Measurements from ENCODE around the gene PINK1. TPM values are rescaled to one million over a fixed set of nuclear protein-coding genes. Genes with fewer than 3 reads are reported as not detected.

The PINK1 gene
- total RNA-seq, 1 experiment from 2014 or later = 7.2 TPM

- Histone ChIP-seq H3K27ac (ENCODE audit: low read depth, low read length, poor library complexity, severe bottlenecking) (no peak overlapping the region), H3K36me3 (ENCODE audit: insufficient read depth, low read length, poor library complexity, severe bottlenecking) (no peaks in the 10 kb centered on the region), H3K4me1 (ENCODE audit: insufficient read depth, low read length, poor library complexity, severe bottlenecking) (no peaks in the 10 kb centered on the region), H3K27me3 (replicated peaks; ENCODE audit: insufficient read depth, low read depth, low read length, poor library complexity) (no peaks in the 10 kb centered on the region), H3K9me3 (ENCODE audit: low read depth, low read length, poor library complexity, severe bottlenecking) (no peaks in the 10 kb centered on the region), H3K4me3 (ENCODE audit: low read depth, low read length, poor library complexity, severe bottlenecking) (no peak overlapping the region)
- TF ChIP-seq CTCF (conservative IDR thresholded peaks at IDR 0.05; ENCODE audit: low read depth, low read length) (no peak), EZH2 (IDR thresholded peaks at IDR 0.05; ENCODE audit: borderline replicate concordance, low read depth, low read length, poor library complexity, severe bottlenecking) (no peak)
- intact Hi-C loops (cut with micrococcal nuclease; ENCODE audit: unreplicated experiment) = no loop called here
- CTCF ChIA-PET = interaction anchor here (0.6 kb wide), 1 partner anchor 54 kb away, joined by 7 read pairs; no protein-coding TSS in a partner anchor
- no peak for DNase-seq (ENCODE audit: low spot score)
- POLR2A ChIA-PET (ENCODE audit: low non-redundant PET) = no interaction called here
- BruUV-seq (replicated peaks) = no TSS peak
Observed at GRCh38 chr1:20619999-20620398, 13.3 kb upstream of the PINK1 start.

- Histone ChIP-seq H3K27me3 (replicated peaks; ENCODE audit: insufficient read depth, low read depth, low read length, poor library complexity) (no peaks in the 10 kb centered on the region), H3K36me3 (ENCODE audit: insufficient read depth, low read length, poor library complexity, severe bottlenecking) (no peaks in the 10 kb centered on the region), H3K4me3 (ENCODE audit: low read depth, low read length, poor library complexity, severe bottlenecking) (no peak overlapping the region), H3K27ac (ENCODE audit: low read depth, low read length, poor library complexity, severe bottlenecking) (no peak overlapping the region), H3K9me3 (ENCODE audit: low read depth, low read length, poor library complexity, severe bottlenecking) (no peaks in the 10 kb centered on the region), H3K4me1 (ENCODE audit: insufficient read depth, low read length, poor library complexity, severe bottlenecking) (no peaks in the 10 kb centered on the region)
- POLR2A ChIA-PET (ENCODE audit: low non-redundant PET) = no interaction called here
- no peak for TF ChIP-seq CTCF (conservative IDR thresholded peaks at IDR 0.05; ENCODE audit: low read depth, low read length)
- TF ChIP-seq EZH2 (IDR thresholded peaks at IDR 0.05; ENCODE audit: borderline replicate concordance, low read depth, low read length, poor library complexity, severe bottlenecking) = no peak
- CTCF ChIA-PET = no interaction called here
- BruUV-seq (replicated peaks) = no TSS peak
- DNase-seq (ENCODE audit: low spot score) = no peak
- intact Hi-C loops (cut with micrococcal nuclease; ENCODE audit: unreplicated experiment) = no loop called here
Observed at GRCh38 chr1:20621012-20621411, 12.2 kb upstream of the PINK1 start.

- no TSS peak for BruUV-seq (replicated peaks)
- POLR2A ChIA-PET (ENCODE audit: low non-redundant PET) = no interaction called here
Observed at GRCh38 chr1:20624709-20625108, 8.5 kb upstream of the PINK1 start.

More at GRCh38 chr1:20624709-20625108, 8.5 kb upstream of the PINK1 start:
- H3K36me3 ChIP-seq (ENCODE audit: insufficient read depth, low read length, poor library complexity, severe bottlenecking) = no peaks in the 10 kb centered on the region
- no peak overlapping the region for H3K27ac ChIP-seq (ENCODE audit: low read depth, low read length, poor library complexity, severe bottlenecking)
- H3K27me3 ChIP-seq (replicated peaks; ENCODE audit: insufficient read depth, low read depth, low read length, poor library complexity) = no peaks in the 10 kb centered on the region
- TF ChIP-seq CTCF (conservative IDR thresholded peaks at IDR 0.05; ENCODE audit: low read depth, low read length) = no peak
- TF ChIP-seq EZH2 (IDR thresholded peaks at IDR 0.05; ENCODE audit: borderline replicate concordance, low read depth, low read length, poor library complexity, severe bottlenecking) = no peak
- H3K4me3 ChIP-seq (ENCODE audit: low read depth, low read length, poor library complexity, severe bottlenecking) = no peak overlapping the region
- intact Hi-C loops (cut with micrococcal nuclease; ENCODE audit: unreplicated experiment) = no loop called here
- CTCF ChIA-PET = no interaction called here
- no peaks in the 10 kb centered on the region for H3K4me1 ChIP-seq (ENCODE audit: insufficient read depth, low read length, poor library complexity, severe bottlenecking)
- no peaks in the 10 kb centered on the region for H3K9me3 ChIP-seq (ENCODE audit: low read depth, low read length, poor library complexity, severe bottlenecking)
- DNase-seq (ENCODE audit: low spot score) = no peak
